ENCODE results near the gene ITGA2.

- TF ChIP-seq POLR2AphosphoS5 (IDR thresholded peaks at IDR 0.05; ENCODE audit: borderline replicate concordance, low read depth, low read length) (no peak), EZH2 (IDR thresholded peaks at IDR 0.05) (no peak)
These were observed 137.4 kb downstream of the ITGA2 start for GRCh38 chr5:53126521-53126920.

Data from SK-N-MC (cell line).